CD4-positive, alpha-beta T cell treated with Interleukin-4 for 4 hours (primary cell): Measurements from ENCODE around the gene PDZD2.

Experiments
- DNase-seq: peaks from one replicate; pipeline ENCODE4 v3.0.0-alpha.2; 2020

The PDZD2 gene

GRCh38 chr5:32157078-32157477 is 518.1 kb downstream of the PDZD2 start:
- no peak for DNase-seq

- DNase-seq: no peak
Measured at GRCh38 chr5:32158679-32158975, 519.7 kb downstream of the PDZD2 start.

- DNase-seq: no peak
Measured at GRCh38 chr5:32159328-32160072, 520.6 kb downstream of the PDZD2 start.

- no peak for DNase-seq
Measured at GRCh38 chr5:32160228-32160627, 521.3 kb downstream of the PDZD2 start.
